NCI-H2081 (cell line): ENCODE measurements around the gene KCNJ9.

Source experiments
- DNase-seq, 2 experiments: peaks; one replicate each; lab custom pipeline; 2025; lab: John Stamatoyannopoulos, UW

KCNJ9 gene

DNA sequence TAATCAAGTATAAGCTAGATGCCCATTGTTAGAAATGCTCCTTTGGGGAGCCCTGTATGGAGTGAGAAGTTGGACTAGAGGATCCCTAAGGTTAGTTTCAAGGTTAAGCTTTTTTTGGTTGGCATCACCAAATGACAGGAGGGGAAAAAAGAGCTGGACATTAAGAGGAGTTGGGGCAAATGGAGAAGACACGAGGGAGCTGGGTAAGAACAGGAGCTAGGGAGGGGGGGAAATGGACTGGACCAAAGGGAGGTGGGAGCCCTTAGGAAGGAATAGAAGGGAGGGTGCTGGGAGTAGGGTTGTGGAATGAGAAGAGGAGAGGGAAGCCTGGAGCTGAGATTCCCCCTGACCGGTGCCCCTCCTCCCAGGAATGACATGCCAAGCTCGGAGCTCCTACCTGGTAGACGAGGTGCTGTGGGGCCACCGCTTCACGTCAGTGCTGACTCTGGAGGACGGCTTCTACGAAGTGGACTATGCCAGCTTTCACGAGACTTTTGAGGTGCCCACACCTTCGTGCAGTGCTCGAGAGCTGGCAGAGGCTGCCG, 5.9 kb downstream of the KCNJ9 start:
- DNase-seq = no peak

DNA sequence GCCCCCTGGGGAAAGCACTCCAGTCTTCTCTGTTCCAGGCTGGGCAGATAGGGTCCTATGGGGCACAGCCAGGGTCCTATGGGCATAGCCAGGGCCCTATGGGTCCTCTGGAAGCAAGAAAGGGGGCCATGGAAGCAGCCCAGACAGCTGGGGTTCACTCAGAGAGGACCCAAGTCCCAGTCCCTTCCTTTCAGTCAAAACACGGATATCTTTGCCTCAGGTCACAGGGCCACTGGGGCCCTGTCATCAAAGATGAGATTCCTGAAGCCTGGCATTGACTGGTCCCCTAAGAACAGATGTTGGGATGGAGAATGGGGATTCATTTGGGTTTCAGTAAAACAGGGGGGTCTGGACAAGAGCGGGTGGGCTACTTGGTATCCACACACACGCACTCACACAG, 8.5 kb downstream of the KCNJ9 start:
- DNase-seq = no peak

DNA sequence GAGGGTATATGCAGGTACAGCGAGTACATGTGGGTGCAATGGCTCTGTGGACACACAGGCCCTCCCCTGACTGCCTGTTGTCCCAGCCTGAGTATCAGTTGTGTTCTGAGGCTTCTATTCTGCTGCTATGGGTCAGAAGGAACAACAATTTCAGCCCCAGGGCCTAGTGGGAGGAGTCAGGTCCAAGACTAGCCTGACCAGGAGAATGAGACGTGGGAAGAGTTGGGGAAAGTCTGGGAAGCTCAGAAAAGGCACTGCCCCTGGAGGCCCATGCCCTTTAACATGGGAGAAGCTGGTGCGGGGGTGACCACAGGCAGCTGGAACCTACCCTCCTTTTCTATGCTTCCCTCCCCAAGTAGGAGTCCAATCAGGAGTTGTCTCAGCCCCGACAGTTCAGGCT, 9.4 kb downstream of the KCNJ9 start:
- DNase-seq = no peak

DNA sequence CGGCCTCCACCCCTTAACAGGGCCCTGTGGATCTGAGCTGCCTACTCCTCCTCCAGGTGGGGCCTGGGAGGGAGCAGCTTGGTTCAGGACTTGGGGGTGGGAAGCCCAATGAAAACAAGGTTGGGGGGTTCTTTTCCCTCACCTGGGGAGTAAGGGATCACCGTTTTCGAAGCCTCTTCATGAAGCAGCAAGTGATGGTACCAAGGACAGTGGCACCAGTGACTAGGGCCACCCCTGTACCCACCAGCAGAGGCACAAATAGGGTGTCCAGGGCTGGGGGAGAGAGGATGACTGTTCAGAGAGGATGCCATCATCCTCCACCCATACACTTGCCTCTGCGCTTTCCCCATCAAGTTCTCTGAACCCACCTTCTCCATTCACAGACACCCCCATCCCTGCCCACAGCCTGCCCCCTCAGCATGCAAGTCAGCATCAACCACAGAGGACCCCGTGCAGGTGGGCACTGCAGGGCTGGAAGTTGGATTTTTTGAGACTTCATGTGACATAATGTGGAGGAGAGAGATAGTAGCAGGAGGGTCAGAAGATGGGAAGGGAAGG, 10.4 kb downstream of the KCNJ9 start:
- DNase-seq = no peak

DNA sequence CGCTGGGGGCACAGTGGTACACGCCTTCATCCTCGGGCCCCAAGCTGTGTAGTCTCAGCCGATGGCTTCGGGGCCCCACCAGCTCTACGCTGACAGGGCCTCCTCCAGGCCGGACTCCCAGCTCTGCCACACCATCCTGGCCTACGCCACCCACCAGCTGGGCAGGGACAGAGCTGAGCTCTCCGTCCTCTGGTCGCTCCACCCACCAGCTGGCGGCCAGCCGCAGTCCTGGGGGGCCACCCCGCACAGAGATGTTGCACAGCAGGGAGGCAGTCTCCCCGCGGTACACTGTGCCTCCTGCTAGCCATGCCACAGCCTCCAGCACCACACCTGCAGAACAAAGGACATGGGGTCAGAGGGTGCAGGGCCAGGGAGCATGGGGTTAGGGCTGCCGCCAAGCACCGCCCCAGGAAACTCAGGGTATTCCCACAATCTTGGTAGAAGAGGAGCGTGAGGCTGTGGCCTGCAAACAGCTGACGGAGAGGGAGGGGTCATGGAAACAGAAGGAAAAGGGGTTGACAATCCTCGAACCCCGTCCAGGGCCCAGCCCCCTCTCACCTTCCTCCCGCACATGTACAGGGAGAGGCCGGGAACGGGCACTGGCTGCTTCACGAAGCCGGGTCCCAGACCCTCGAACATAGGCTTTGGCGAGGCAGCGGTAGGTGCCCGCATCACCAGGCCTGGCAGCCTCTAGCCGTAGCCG, 11.2 kb downstream of the KCNJ9 start:
- DNase-seq = no peak

DNA sequence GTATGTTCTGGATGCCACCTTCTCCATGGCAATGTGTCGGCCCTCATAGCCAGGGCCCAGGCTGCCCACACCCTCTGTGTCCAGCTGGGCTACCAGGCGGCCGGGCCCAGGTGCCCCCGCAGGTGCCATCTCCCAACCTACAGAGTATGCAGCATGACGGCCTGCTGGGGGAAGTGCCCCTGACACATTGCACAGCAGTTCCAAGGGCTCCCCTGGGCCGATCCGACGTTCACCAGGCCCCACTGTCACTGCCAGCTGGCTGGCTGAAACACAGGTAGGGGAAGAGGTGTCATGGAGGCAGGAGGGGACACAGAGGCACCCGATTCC, 11.7 kb downstream of the KCNJ9 start:
- DNase-seq = no peak

DNA sequence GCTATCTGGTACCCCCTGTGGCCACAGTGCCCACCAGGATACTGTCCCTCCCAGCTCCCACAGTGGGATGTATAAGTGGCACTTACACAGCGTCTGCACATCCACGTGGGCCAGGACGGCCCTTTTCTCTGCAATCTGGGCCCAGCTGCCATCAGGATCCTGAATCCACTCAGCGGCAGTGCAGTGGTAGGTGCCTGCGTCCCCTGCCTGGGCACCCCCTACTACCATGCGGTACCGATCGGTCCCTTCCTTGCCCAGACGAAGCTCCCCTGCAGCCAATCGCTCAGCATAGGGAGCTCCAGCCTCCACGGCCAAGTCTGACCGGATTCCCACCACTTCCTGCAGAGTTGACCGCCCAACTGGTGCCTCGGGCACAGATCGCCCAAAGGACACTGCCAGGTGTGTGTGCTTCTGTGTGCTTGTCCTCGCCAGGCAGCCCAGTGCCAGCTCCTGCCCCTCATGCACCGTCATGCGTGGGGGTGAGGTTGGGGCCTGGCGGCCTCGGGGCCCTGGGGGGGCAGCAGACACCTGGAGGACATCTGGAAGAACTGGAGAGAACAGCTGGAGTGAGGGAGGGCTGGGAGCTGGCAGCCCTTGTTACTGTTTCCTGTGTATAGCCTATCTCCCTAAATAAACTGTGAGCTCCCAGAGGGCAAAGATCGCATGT, 12.4 kb downstream of the KCNJ9 start:
- no peak for DNase-seq

DNA sequence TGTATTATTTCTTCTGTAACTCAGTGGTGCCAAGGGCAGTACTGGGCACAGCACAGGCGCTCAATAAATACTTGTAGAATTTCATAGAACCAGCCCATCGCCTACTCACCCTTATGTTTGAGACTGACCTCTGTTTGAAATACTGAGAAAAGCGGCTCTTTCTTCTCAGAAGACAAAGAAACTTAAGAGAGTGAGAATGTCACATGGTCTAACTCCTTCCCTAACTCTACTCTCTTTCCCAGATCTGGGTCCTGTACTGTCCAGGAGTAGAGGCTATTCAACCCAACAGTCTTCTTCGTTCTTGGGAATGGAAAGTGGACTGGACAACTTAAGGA, 12.9 kb downstream of the KCNJ9 start:
- no peak for DNase-seq

DNA sequence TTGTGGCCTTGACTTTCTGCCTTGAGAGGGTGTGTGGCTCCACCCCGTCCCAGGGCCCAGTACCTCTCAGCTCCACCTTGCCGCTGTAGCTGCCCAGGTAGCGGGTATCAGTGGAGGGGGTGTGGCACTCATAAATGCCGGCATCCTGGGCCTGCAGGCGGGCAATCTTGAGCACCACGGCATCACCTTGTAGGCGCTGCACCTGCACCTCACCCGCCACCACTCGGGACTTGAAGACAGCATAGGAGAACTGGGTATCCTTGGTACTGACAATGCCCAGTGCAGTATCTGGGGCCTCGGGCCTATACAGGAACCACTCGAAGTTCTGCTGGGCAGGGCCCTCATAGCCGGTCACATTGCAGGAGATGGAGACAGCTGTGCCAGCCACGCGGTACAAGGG, 13.5 kb downstream of the KCNJ9 start:
- DNase-seq = no peak

DNA sequence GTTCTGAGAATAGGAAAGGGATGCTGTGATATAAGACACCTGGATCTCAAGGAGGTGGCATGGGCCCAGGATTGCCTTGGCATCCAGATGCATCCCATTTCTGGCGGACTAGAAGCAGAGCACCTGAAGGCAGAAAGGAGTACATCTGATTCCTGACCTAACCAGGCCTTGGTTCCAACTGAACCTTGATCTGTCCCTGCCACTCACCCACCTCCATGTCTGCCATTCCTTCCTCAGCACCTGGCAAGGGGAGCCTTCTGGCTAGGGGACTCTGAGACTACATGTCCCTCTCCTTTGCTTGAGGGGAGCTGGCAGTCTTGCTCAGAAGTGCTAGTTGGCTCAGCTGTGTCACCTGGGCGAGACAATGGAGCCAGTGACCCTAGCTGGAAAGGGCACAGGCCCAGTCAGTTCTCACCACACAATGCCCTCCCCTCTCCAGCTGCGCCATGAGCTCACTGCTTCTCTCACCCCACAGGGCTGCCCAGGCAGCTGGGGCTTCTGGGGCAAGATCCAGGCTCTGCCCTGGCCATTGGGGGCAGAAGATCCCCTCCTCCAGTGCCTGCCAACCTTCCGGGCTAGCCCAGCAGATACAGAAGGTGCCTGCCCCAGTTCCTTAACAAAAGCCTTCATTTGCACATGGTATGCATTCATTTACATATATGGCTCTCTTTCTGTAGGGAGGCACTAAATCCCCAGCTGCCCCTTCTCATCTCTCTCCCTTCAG, 14.2 kb downstream of the KCNJ9 start:
- DNase-seq = no peak

DNA sequence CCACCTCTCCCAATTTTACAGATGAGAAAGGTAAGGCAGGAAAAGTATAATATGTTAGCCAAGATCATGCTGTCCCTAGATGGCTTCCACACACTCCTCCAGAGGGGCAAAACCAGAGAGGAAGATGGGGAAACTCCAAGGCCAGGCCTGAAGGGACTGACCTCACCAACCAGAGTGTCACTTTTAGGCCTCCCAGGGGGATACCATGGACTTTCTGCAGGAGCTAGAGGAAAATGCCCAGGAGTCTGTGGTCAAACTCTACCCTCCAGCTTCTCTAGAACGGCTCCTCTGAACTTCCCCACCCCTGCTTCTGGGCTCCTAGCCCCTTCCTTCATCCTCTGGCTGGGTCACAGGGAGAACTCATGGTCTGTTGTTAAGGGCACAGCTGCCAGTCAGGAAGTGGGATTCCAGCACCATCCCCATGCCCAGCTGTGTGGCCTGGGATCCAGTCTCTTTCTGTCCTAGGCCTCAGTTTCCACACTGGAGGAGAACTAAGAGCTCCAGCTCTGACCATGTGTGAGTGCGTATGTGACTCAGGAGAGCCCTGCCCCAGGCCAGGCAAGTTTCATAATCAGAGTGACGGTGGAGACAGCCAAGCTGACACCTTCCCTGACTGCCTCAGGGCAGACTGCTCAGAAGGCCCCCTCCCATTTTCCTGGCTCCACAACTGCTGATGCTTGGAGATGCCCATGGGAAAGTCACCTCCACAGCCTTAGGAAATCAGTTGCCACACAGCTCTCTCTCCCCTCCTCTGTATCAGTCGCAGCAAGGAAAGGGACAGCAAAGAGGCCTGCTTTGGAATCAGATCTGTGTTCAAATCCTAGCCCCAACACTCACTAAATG, 15.2 kb downstream of the KCNJ9 start:
- DNase-seq = no peak

DNA sequence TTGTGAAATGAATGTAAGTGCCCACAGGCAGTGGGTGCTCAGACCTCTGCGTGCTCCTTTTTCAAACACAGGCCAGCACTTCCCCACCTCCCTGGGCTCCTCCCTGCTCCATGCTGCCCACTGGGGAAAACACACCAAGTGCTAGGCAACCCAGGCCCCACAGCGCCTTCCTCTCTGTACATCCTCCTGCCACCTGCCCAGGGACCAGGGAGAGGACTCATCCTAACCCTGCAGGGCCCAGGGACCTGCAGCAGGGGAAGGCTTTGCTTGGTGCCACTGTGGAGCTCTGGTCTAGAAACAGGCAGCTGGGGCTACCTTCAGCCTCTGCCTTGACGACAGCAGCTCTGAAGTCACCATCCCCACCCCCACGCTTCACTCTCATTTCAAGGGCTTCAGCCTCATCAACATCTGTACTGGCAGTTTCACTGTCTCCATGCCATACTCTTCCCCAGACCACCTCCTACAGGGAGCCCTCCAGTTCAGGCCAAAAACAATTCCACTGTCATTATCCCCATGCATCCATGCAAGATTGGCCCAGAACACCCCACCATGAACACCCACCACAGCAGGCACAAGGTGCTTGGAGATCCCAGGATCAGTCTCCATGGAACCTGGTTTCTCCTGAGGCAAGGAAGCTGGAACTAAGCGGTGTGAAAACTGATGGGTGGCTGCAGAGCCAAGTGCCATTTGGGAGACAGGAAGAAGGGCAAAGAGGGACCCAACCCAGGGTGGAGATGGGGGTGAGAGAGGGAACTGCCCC, 16.0 kb downstream of the KCNJ9 start:
- DNase-seq = no peak

DNA sequence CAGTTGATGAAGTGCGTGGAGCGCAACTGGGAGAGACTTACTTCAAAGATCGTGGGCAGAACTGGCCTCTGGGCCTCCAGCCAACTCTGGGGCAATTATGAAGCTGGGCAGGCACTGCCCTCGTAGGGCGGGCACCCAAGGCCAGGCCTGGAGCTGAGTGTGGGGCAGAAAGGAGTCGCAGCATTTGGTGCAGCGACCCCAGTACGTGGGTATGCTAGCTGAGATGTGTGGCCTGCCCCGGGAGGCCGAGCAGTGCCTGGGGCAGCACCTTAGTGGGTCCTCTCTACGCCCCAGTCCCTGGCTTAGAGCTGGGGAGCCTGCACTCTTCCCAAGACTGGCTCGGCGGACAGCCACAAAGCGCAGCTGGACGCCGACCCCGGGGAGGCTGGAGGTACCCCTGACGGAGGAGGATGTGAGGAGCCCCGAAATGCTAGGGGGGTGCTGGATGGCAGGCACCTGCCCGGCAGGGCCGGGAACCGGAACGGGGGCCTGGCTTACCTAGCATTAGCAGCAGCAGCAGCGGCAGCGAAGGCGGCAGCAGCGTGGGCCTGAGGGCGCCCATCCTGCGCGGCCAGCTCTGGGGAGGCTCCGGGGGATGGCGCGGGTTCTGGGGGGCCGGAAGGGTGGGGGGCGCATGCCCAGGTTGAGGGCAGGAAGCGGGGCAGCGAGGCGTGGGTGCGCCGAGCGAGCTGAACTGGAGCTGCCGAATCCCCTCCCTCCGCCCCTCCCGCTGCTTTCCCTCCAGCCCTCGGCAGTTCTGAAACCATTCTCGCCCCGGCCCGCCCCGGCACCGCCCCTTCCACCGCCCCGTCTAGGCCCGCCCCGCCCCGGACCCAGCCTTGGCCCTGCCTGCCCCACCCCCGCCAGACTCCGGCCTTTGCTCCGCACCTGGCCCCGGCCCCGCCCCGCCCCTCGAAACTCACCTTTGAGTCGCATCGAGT, 16.8 kb downstream of the KCNJ9 start, which contains the start of gene IGSF8:
Gene IGSF8 (minus strand): TSS at position 709 of the 941 bp plus-strand sequence. CDS start 147 bp downstream, at position 562.
- peak; percentile 91 to 99 for DNase-seq

DNA sequence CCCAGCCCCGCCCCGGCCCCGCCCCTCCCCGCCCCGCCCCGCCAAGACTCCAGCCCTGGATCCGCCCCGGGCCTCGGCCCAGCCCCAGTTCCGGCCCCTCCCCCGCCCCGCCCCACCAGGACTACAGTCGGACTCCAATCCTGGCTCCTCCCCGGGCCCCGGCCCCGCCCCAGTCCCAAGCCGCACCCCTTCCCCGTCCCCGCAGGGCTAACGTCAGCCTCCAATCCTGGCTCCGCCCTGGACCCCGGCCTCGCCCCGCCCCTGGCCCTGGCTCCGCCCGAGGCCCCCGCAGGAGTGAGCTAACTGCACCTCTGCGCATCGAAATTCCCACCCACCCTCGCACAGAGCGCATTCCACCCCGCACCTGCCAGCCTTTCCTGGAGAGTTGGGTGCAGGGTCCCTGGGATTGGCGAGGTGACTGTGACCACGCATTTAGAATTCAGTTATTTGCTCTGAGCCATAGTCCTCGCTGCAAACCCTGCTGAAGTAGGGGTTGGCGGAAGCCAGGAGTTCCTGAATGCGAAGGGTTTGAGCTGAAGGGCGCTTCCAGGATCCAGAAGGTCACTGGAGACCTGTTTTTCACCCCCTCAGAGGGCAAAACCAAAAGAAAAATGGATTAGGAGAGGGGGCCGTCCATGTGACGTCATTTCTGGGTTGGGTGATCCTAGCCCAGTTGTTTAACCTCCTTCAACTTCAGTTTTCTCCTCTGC, 17.7 kb downstream of the KCNJ9 start:
- peak; percentile 92 to 99 for DNase-seq

DNA sequence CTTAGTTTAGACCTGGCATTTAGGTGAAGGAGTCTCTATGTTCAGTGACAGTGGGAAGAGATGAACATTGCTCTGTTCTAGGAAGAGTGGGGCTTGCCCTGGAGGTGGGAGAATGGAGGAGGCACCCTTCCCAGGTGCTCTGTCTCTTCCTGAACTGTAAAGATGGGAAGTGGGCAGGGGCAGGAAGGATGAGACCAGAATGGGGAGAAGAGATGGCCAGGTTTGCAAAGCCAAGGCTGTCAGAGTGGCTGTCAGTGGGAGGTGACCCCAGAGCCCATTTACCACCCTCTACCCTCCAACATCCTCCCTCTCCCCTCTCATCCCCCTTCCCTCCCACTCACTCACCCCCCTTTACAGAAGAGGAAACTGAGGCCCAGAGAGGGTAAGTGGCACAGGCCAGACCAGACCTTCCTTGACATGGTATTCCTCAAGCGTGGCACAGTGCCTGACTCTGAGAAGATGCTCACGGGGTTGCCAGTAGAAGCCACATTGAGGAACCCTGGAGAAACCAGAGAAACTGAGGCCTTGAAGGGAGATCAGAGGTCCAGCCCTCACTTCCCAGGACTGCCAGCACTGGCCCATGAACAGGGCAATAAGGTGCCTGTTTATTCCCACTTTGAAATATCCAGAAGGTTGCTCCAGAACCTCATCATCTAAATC, 18.5 kb downstream of the KCNJ9 start:
- DNase-seq = no peak

DNA sequence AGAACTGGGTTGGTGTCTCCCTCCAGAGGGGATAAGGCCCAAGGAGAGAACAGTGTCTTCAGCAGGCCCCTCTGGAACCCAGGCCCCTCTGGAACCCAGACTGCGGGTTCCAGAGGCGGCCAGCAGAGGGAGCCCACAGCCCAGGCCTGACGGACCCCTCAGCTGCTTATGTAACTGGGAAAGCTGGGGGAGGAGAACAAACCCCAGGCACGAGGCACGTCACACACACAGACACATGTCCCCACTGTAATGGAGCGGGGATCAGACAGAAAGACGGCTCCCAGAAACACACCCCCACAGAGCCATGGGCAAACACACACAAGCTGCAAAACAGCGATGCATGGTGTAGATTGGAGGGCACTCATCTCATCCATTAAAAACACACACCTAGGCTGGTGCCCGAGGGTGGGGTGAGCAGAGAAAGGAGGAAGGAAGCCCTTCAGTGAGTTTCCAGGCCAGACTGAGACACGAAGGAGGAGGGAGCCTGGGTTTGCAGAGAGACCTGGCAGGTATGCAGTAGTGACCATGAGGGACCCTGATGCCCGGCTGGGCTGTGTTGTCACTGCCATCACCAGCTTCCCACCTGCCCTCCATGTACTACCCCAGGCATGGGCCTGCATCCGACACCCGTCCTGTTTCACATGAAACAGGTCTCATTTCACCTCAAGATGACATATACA, 19.8 kb downstream of the KCNJ9 start:
- peak; percentile 76 to 80 for DNase-seq

DNA sequence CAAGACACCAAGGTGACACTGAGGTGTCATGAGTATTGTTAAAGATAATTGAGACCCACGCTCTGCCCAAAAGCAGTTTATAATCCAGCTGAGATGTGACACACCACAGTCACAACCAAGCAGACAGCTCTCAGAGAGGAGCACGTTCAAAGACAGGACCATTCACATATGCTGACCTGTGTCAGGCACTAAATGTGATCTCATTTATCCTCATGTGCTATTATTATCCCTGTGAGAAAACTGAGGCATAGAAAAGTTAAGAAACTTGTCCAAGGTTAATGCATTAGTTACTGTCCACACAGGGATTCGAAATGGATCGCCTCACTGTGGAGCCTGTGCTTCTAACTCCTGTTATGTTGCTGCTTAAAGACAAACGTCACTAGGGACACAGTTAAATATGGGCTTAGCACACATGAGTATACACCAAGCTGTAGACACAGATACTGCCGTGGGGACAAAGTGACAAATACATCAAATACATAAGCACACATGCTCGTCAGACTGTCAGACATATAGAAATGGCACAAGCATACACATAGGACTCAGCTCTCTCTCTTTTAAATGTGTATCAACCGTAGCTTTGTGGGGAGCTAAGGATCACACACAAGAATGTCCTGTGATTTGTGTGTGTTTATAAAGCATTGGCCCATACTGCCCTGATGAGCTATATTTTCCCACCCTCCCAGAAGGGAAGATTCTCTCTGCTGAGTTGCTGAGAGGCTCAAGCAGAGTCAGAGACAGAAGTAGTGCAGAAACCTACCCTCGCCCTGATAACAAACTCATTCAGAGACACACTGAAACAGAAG, 20.6 kb downstream of the KCNJ9 start:
- no peak for DNase-seq
